ENCODE results near the gene CCL19. TPM values are rescaled to one million over a fixed set of nuclear protein-coding genes. Genes with fewer than 3 reads are reported as not detected.

CCL19 gene
- total RNA-seq, 1 donor from 2014 or later, result not detected

- DNase-seq, result no peak
Observed at GRCh38 chr9:34693560-34693959, 2.5 kb upstream of the CCL19 start.

GRCh38 chr9:34691936-34692315 is 850 bp upstream of the CCL19 start:
- DNase-seq, result no peak

- no peak for DNase-seq
Observed at GRCh38 chr9:34689512-34689911, 1.6 kb downstream of the CCL19 start.

DNA sequence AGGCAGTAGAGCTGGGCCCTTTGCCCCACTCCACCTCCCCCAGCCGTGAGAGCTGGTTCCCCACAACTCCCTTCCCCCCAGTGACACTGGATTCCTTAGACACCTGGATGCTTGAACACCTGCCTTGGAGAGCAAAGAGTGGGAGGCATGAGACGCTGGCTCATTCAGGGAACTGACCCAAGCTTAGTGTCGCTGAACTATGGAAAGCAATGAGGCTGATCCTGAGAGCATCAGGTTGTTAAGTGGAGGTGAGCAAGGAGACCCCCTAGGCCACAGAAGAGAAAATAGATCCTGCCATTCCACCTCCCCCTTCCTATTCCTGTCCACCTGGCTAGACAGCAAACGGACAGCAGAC is 2.0 kb downstream of the CCL19 start:
- DNase-seq, result no peak

DNA sequence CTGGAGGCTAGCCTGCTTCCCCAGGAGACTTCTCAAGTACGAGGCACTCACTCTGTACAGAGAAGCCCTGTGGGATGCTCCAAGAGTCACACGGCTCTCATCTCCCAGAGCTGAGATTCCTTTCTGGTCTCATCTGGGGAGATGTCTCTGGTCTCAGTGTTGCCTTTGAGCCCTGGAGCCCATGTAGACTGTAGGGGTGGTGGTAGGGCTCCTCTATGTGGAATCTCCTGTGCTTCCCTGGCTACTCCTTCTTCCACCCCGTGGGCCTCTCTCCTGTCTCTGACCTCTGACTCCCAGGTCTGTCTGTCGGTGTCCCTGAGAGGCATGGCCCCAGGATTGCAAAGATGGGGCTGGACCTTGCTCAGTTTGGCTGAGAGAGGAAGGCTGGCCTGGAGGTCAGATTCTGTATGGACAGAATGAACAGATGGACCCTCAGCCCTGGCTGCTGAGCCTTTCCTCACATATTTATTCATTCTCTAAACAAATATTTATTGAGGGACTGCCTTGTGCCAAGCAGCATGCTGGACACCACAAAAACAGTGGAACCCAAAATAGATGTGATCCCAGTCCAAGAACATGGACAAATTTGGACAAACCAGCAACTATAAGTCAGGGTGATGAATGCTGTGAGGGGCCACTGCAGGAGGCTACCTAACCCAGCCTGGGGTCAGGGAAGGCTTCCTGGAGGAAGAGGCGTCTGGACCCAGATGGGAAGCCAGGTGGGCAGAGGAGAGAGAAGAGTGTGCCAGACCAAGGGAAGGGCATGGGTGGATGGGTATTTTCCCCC is 2.6 kb downstream of the CCL19 start:
- DNase-seq, result no peak

- no peak for DNase-seq
Observed at GRCh38 chr9:34687276-34688030, 3.6 kb downstream of the CCL19 start.

GRCh38 chr9:34686732-34687131 is 4.3 kb downstream of the CCL19 start:
- DNase-seq, result no peak

DNA sequence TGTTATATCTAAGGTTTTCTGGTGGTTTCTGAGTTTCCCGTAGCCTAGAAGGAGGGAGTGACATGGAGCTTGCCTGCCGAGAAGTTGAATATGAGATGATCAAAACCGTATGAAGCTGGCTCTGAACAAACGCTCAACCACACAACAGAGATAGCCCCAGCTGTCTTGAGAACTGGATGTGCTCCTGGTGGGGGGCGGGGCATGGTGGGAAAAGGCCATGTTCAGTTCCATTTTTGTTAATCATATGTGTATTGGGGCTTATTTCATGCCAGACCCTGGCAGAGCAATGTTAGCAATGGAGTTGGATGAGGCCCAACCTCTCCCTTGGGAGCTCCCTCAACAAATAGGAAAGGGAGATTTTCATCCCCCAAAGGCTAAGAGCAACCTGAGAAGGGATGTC is 4.8 kb downstream of the CCL19 start:
- no peak for DNase-seq

DNA sequence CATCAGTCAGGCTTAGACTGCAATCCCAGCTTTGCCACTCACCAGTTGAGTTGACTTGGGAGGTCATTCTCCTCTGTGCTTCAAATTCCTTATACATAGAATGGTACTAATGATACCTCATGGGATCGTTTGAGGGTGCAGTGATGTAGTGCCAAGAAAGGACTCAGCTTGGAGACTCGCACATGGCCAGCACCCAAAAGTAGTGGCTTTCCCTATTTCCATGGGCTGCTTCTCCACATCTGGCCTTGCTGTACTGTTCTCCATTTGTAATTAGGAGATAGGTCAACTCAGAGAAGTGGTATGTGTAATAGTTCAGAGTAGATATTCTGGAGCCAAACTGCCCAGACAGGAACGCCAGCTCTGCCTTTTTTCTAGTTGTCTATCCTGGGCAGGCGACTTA is 5.5 kb downstream of the CCL19 start:
- DNase-seq, result no peak

- no peak for DNase-seq
Observed at GRCh38 chr9:34684816-34685215, 6.3 kb downstream of the CCL19 start.

- DNase-seq, result no peak
Observed at GRCh38 chr9:34684145-34684544, 6.9 kb downstream of the CCL19 start.

- no peak for DNase-seq
Observed at GRCh38 chr9:34675869-34676268, 15.2 kb downstream of the CCL19 start.

GRCh38 chr9:34675048-34675714 is 15.9 kb downstream of the CCL19 start:
- no peak for DNase-seq

DNA sequence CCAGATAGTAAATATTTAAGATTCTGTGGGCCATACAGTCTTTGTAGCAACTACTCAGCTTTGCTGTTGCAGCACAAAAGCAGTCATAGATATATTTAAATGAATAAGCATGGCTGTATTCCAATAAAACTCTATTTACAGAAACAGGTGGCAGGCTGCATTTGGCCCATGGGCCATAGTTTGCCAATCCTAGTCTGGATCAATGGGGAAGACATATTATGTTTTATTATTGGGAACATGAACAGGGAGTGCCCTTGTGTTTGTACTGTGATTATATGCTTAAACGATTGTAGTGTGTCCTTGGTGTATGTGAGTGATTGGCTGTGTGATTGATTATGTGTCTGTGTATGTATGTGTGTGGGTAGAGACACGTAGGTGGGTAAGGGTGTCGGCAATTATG is 16.6 kb downstream of the CCL19 start:
- DNase-seq, result no peak

- DNase-seq, result no peak
Observed at GRCh38 chr9:34671307-34671706, 19.8 kb downstream of the CCL19 start.

GRCh38 chr9:34669809-34670562 is 21.1 kb downstream of the CCL19 start:
- DNase-seq, result no peak

DNA sequence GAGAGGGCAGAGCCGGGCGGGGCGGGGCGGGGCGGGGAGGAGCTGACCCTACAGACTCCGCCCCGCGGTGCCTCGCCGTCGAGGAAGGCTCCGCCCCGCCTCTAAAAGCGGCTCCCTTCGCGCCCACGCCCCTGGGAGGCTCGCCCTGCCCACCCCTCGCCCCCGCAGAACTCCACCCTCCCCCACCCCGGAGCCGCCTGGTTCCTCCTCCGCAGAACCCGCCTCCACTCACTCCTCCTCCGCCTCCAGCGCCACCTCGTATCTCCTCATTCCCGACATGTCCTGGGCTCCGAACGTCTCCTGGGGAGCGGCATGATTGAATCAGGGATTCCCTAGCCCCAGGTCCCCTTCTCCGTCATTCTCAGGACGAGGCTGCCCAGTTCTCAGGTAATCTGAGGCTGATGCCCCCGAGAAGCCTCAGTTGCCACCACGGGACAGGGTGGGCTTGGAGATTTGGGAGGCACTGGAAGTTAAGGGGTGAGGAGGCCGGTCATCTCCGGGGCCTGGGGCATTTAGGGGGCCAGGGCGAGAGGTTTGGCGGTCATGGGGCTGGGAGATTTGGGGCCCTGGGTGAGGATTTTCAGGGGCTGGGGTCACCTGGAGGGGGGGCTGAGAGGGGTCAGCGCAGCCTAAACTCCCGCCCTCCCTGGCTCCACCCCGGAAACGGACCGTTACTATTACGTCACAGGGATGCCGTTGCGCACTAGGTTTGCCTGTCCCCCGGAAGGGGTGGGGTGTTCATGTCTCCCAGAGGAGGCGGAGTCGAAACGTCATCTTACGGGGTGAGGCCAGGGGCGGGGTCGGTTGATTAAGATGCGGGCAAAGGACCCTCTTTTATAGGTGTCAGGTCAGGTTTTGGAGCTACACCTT is 25.5 kb downstream of the CCL19 start:
- DNase-seq, result peak; percentile 93

GRCh38 chr9:34665067-34665380 is 26.1 kb downstream of the CCL19 start:
- no peak for DNase-seq

DNA sequence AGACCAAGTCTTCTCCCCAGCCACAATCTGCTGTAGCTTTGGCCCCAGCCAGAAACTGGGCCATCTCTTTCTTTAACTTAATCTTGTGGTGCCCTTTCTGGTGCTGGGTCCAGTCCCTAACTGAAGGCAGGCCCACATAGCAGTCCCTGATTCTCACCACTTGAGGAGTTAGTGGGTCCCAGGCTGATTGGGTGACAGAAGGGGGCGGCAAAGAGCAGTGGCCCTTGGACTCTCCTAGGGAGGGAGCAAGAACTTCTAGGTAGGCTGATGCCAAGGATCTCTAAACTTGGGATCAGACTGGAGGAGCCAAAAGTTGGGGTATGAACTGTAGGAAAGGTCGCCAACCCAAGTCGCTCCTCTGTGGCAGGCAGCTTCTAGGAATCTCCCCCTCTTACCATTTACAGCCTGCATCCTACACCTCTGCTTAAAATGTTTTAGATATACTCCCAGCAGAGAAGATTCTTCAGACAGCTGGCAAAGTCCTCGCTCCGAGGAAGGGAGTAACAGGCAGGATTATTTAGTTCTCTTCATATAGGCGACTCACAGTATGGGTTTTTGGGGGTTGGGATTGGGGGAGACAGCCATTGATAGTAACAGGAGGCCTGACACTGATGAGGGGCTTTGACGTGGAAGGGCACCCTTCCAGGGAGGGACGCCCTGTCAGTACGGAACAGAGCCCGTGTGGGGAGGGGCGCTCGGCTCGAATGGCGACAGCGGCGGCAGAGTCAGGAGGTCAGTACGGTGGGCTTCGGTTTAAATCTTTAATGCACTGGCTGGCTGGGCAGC is 26.6 kb downstream of the CCL19 start:
- DNase-seq, result peak; percentile 62

- DNase-seq, result no peak
Observed at GRCh38 chr9:34663303-34663605, 27.8 kb downstream of the CCL19 start.
